SU-DHL-6 (cell line): ENCODE data around the gene TMEM95.

Experiments
- H2AFZ ChIP-seq: fragments of 200-600 bp; sonication (generic); 2 replicates; pipeline ENCODE4 v1.6.1; 2014; ENCODE audit warnings: low read depth, mild to moderate bottlenecking, moderate library complexity, mixed read lengths, antibody characterized with exemption, low read length; ENCODE audit not compliant: severe bottlenecking
- H3F3A ChIP-seq: fragments of 200-600 bp; shearing (Covaris generic); 2 replicates; pipeline ENCODE4 v1.6.0; 2016; ENCODE audit warnings: antibody characterized with exemption, mild to moderate bottlenecking; ENCODE audit not compliant: insufficient read depth
- H3K27ac ChIP-seq: fragments of 200-600 bp; sonication (generic); 2 replicates; pipeline ENCODE4 v1.5.1; 2016; ENCODE audit warnings: low read depth, mild to moderate bottlenecking, low read length, moderate library complexity, mixed read lengths
- H3K27me3 ChIP-seq: fragments of 200-600 bp; sonication (generic), shearing (Covaris generic); 2 replicates; pipeline ENCODE4 v1.6.0; 2014; ENCODE audit warnings: mild to moderate bottlenecking, low read length
- H3K36me3 ChIP-seq: fragments of 200-600 bp; sonication (generic); 2 replicates; pipeline ENCODE4 v1.6.1; 2014; ENCODE audit warnings: mild to moderate bottlenecking, low read length, mixed read lengths
- H3K4me2 ChIP-seq: fragments of 300-600, 200-600 bp; shearing (Covaris generic), sonication (generic); 2 replicates; pipeline ENCODE4 v1.6.0; 2014; ENCODE audit warnings: low read length, low read depth, mild to moderate bottlenecking; ENCODE audit not compliant: poor library complexity, severe bottlenecking
- H3K4me3 ChIP-seq: fragments of 200-600 bp; sonication (generic); 2 replicates; pipeline ENCODE4 v1.5.1; 2014; ENCODE audit warnings: antibody characterized with exemption, low read length, mild to moderate bottlenecking, mixed read lengths; ENCODE audit not compliant: insufficient read depth, poor library complexity, severe bottlenecking
- H3K79me2 ChIP-seq: fragments of 200-600 bp; sonication (generic); 2 replicates; pipeline ENCODE4 v1.6.1; 2014; ENCODE audit warnings: mild to moderate bottlenecking, low read length, moderate library complexity; ENCODE audit not compliant: insufficient read depth
- H3K9ac ChIP-seq: fragments of 200-600 bp; sonication (generic); 2 replicates; pipeline ENCODE4 v1.7.0; 2014; ENCODE audit warnings: mild to moderate bottlenecking, low read length
- H3K9me2 ChIP-seq: fragments of 200-600 bp; sonication (generic); replicated peaks from 2 replicates; pipeline ENCODE4 v1.6.1; 2014; ENCODE audit warnings: low read length; ENCODE audit not compliant: insufficient read depth
- H3K9me3 ChIP-seq: fragments of 200-600 bp; sonication (generic); 2 replicates; pipeline ENCODE4 v1.6.1; 2014; ENCODE audit warnings: low read length, mixed read lengths; ENCODE audit not compliant: insufficient read depth
- H4K20me1 ChIP-seq: fragments of 200-600 bp; sonication (generic); 2 replicates; pipeline ENCODE4 v1.6.1; 2014; ENCODE audit warnings: low read depth, mild to moderate bottlenecking, antibody characterized with exemption, low read length, moderate library complexity, mixed read lengths
- EZH2phosphoT487 ChIP-seq: fragments of 200-600 bp; sonication (generic), shearing (Covaris generic); conservative IDR thresholded peaks from 2 replicates; pipeline ENCODE4 v1.6.1; 2018; ENCODE audit warnings: mild to moderate bottlenecking, antibody characterized with exemption, low read length, moderate library complexity, mixed read lengths
- TF ChIP-seq, protein P1 (sequence below): fragments of 200-600 bp; sonication (generic); IDR thresholded peaks from one replicate; pipeline ENCODE4 v1.5.1; 2017; ENCODE audit warnings: antibody characterized with exemption, mild to moderate bottlenecking, low read length, moderate library complexity; ENCODE audit not compliant: insufficient read depth, poor library complexity, severe bottlenecking

Gene TMEM95

GRCh38 chr17:7355053-7355452 lies at the start of gene TMEM95:
Gene TMEM95 (plus strand): TSS chr17:7355156. CDS start chr17:7355205, 49 bp downstream.
- no peak within 1 kb of the TSS for H3K4me2 ChIP-seq
- no peak within 1 kb of the TSS for H3K9ac ChIP-seq
- no peaks in the 10 kb centered on the region for H3K79me2 ChIP-seq
- no peak within 1 kb of the TSS for H3K27ac ChIP-seq
- TF ChIP-seq, protein P1, sequence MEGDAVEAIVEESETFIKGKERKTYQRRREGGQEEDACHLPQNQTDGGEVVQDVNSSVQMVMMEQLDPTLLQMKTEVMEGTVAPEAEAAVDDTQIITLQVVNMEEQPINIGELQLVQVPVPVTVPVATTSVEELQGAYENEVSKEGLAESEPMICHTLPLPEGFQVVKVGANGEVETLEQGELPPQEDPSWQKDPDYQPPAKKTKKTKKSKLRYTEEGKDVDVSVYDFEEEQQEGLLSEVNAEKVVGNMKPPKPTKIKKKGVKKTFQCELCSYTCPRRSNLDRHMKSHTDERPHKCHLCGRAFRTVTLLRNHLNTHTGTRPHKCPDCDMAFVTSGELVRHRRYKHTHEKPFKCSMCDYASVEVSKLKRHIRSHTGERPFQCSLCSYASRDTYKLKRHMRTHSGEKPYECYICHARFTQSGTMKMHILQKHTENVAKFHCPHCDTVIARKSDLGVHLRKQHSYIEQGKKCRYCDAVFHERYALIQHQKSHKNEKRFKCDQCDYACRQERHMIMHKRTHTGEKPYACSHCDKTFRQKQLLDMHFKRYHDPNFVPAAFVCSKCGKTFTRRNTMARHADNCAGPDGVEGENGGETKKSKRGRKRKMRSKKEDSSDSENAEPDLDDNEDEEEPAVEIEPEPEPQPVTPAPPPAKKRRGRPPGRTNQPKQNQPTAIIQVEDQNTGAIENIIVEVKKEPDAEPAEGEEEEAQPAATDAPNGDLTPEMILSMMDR: no peak
- TF ChIP-seq EZH2phosphoT487: no peak
- no peaks in the 10 kb centered on the region for H3K36me3 ChIP-seq
- H3K27me3 ChIP-seq: no peaks in the 10 kb centered on the region
- H3K9me2 ChIP-seq: no peaks in the 10 kb centered on the region
- no peak within 1 kb of the TSS for H2AFZ ChIP-seq
- H4K20me1 ChIP-seq: no peaks in the 10 kb centered on the region
- no peaks in the 10 kb centered on the region for H3K9me3 ChIP-seq
- peaks cover 7% of the 10 kb centered on the region; the same call in 1 of the 2 replicates for H3F3A ChIP-seq
- H3K4me3 ChIP-seq: no peak within 1 kb of the TSS

DNA sequence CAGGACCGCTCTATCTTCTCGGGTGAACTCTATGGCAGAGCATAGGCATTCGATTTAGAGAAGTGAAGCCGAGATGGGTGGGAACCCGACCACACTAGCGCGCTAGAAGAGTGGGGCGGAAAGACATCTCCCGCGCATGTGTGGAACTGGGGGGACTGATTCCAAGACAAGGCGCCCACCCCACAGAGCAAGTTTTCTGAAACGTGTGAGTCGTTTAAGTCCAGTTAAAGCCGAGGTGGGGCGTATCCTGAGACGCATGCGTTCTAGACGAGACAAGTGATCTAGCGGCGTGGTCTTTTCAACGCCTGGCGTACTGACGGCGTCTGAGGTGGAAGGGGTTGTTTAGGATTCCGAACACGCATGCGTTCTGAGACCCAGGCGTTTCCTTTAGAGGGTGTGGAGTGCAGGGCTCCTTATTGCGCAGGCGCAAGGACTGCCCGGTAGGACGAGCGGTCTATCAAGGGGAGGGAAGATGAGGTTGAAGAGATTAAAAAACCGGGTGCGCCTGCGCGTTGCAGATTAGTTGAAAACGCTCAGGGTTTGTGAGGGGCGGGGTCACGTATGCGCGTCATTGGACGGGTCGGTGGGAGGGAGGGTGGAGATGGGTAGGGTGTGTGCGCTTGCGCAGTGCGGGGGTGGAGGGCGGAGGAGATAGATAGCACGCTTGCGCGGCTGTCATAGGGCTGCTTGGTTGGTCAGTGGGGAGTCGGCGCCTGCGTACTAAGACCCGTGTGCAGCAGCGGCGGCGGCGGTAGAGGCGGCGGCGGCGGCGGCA lies 47.9 kb upstream of the TMEM95 start, which contains the start of gene EIF5A:
Gene EIF5A (plus strand): TSS at position 718 of the 775 bp plus-strand sequence. CDS start 2,008 bp downstream, outside the sequence.
- H3K9me2 ChIP-seq: no peaks in the 10 kb centered on the region

DNA sequence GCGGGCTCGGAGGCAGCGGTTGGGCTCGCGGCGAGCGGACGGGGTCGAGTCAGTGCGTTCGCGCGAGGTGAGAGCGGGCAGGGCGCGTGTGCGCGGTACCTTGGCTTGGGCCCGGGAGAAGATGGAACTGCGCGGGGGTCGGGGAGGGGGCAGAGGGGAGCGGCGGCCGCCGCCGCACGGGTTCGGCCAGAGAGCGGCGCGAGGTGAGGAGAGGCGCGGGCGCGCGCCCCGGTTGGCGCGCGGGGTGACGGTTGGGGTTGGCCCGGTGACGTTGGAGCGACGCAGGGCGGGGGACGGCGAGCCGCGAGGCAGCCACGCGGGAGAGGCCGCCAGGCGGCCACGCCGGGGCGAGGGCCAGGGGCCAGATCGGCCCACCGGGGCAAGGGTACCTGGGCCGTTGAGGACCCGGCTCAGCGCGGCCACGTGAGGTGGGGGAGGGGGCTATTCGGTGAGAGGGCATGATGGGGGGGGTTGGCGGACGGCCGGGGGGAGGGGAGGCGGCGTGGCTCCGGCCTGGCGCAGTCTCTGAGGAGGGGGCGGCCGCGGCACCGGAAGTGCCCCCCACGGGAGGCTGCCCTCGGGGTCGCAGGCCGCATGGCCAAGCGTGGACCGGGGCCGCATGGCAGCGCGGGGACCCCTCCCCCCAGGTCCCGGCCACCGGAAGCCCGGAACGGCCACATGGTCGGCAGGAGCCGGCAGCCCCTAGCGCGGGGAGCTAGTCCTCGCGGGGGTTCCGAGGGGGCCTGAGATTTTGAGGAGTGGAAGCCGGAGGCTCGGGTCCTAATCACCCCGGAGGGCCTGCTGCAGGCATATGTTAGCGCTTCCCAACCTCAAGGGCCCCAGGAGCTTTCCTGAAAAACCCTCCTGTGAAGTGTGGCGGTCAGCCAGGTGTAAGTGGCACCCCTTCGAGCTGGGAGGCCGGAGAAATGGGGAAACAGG lies 47.0 kb upstream of the TMEM95 start:
- Histone ChIP-seq H3F3A (peaks cover 51% of the 10 kb centered on the region), H3K9ac (peak overlapping the region; percentile 96), H3K79me2 (peaks cover 38% of the 10 kb centered on the region), H2AFZ (no peak overlapping the region), H3K36me3 (peaks cover 24% of the 10 kb centered on the region), H3K9me3 (no peaks in the 10 kb centered on the region), H3K4me2 (peak overlapping the region; percentile 88), H3K4me3 (peak overlapping the region; percentile 86), H3K9me2 (no peaks in the 10 kb centered on the region), H3K27ac (peak overlapping the region; percentile 93), H4K20me1 (peaks cover 19% of the 10 kb centered on the region), H3K27me3 (no peaks in the 10 kb centered on the region)
- TF ChIP-seq EZH2phosphoT487: no peak
- TF ChIP-seq, protein P1: no peak

More for the DNA sequence above, 47.9 kb upstream of the TMEM95 start, which contains the start of gene EIF5A:
- Histone ChIP-seq H3K9ac (peak within 1 kb of the TSS; percentile 96), H3K27ac (peak within 1 kb of the TSS; percentile 93), H4K20me1 (peaks cover 19% of the 10 kb centered on the region), H3K36me3 (peaks cover 24% of the 10 kb centered on the region), H3F3A (peaks cover 43% of the 10 kb centered on the region), H3K79me2 (peaks cover 38% of the 10 kb centered on the region), H3K9me3 (no peaks in the 10 kb centered on the region), H2AFZ (peak within 1 kb of the TSS; percentile 91), H3K4me3 (peak within 1 kb of the TSS; percentile 86), H3K27me3 (no peaks in the 10 kb centered on the region), H3K4me2 (peak within 1 kb of the TSS; percentile 88)
- TF ChIP-seq, protein P1: no peak
- no peak for TF ChIP-seq EZH2phosphoT487
